ENCODE measurements around the gene DAPP1.
"Not testable (repeated sequence)": the region's sequence is repeated elsewhere in the genome, so short reads cannot be mapped to it uniquely, and the experiment has no call there.

Gene DAPP1

DNA sequence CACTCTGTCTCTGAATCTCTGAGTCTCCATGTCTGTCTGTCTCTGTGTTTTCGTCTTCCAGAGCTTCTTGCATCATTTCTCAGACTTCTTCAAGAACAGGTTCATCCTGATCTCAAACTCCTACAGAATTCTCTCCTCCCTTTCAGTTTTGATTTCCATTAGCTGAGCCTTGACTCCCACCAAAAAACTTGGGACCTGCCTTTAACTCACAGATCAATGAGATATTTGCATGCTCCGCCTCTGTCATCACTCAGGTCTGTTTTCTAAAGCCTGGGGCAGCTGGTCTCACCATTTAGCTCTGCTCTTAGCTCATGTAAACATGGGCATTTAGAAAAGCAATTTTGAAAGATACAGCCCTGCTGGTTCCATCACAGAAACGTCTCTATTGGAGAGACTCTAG is 8.6 kb downstream of the DAPP1 start:
- DNase-seq: no peak

- no peak for DNase-seq
Observed at GRCh38 chr4:99826016-99826415, 9.4 kb downstream of the DAPP1 start.

DNA sequence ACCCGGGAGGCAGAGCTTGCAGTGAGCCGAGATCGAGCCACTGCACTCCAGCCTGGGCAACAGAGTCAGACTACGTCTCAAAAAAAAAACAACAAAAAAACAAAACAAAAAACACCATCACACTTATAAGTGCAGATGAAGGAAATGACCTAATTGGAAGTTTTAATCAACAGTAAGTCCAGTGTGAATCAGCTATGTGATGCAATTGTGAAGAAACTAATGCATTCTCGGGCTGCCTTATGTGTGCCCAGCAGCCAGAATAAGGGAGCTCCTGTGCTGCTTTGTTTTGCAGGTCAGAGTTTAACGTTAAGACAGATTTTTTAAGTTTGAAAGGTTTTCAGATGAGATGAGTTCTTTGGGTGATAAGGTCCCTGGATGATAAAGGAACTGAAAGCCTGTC is 10.8 kb downstream of the DAPP1 start:
- DNase-seq: no peak

DNA sequence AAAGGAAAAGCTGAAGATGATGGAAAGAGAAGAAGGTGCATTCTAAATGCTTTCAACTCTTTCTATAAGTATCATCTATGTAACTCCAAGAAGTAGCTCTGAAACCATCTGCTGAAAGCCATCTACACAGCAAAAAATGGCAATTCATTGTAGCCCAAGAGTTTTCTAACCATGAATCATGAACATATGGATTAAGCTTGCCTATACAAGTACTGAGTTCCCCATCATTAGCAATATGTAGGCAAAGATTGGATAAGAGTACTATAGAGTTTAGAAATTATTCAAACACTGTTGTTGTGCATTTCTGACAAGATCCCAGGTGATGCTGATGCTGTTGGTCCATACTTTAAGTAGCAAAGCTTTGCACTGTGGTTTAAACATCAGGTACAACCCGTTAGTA is 11.2 kb downstream of the DAPP1 start:
- DNase-seq: no peak

DNA sequence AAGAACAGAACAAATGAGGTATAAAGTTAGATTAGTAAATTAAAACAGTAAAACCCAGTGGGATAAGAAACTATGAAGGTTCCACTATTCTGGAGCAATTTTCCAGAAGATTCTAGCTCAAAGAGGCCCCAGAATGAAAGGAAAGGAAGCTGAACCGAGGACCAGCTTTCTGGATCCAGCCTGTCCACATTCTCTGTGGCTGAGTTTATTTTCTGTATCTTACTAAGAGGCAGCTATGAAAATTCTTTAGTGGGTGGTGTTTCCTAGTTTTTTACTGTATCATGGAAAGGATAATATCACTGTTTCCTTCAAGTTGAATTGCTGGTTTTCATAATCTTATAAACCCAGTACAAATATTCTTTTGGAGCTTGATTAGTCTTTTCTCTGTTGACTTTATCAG is 11.8 kb downstream of the DAPP1 start:
- no peak for DNase-seq

DNA sequence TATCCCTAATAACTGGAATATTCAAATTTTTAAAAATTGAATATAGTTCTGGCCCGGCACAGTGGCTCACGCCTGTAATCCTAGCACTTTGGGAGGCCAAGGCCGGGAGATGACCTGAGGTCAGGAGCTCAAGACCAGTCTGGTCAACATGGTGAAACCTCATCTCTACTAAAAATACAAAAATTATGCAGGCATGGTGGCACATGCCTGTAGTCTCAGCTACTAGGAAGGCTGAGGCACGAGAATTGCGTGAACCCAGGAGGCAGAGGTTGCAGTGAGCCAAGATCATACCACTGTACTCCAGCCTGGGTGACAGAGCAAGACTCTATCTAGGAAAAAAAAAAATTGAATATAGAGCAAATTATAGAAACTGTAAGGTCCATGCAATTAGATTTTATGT is 13.4 kb downstream of the DAPP1 start:
- DNase-seq: not testable (repeated sequence)

DNA sequence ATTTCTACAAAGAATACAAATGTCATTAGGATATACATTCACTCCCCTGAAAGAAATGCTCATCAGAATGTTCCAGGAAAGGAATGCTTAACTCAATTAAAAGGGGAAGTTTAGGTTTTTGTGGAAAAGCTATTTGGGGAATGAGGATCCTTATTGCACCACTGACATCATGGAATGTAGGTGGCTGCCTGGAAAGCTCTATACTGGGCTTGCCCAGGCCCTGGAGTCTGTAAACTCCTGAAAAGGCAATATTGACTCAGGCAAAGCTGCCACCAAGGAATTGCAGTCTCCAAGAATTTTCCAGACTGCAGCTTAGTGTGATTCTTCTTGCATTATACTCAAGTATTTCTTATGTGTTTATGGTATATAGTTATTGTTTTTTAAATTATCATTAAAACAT is 15.7 kb downstream of the DAPP1 start:
- no peak for DNase-seq

DNA sequence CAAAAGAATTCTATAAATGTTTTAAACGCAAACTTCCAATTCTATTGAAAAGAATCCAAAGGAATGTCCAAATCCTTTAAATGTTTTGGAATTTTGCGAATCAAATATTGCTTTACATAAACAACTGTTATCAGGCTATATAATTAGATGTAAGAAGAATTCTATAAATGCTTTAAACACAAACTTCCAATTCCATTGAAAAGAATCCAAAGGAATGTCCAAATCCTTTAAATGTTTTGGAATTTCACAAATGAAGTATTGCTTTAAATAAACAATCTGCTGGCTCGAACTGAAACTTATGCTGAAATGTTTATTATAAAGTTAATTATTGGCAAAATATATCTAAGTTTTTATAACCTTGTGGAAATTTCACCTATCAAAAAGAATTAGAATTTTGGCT is 16.1 kb downstream of the DAPP1 start:
- DNase-seq: no peak

DNA sequence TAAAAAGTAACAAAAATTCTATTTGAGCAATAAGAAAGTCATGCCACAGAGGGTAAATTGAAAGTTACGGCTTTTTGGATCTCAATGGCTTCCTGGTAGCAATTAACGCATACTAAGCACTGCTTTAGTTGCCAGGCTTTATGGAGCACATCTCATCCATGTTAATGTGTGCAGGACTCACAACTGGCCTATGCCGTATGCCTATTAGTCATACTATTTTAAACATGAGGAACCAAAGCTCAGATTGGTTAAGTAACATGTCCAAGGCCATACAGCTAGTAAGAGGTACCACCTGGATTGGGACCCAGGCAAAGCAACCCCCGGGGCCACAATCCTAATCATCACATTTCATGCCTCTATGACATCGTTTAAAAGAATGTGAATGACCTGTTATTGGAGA is 17.1 kb downstream of the DAPP1 start:
- DNase-seq: no peak

DNA sequence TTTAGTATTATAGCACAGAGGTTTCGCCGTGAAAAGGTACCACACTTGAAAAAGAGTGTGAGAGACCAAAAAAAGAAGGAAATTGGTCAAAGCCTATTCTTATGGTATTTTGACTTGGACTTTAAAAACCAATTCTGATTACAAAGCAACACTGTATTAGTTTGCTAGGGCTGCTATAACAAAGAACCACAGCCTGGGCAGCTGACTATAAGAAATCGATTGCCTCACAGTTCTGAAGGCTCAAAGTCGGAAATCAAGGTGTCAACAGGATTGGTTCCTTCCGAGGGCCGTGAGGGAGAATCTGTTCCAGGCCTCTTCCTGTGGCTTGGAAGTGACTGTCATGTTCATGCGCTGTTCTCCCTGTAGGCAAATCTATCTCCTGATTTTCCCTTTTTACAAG is 17.9 kb downstream of the DAPP1 start:
- DNase-seq: no peak

- DNase-seq: no peak
Observed at GRCh38 chr4:99835942-99836341, 19.3 kb downstream of the DAPP1 start.

DNA sequence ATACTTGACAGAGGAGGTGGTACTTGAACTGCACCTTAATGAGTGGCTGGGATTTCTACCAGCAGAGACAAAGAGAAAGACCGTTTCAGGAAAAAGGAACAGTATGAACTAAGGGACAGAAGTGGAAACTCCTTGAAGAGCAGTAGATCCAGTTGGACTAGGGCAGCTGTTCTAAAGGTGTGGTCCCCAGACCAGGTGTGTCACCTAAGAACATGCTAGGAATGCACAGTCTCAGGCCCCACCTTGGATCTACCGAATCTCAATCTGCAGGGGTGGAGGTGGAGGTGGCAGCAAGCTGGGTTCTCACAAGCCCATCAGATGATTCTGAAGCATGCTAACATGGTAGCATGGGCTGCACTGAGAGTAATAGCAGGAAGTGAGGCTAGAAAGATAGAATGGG is 22.3 kb downstream of the DAPP1 start:
- DNase-seq: no peak

DNA sequence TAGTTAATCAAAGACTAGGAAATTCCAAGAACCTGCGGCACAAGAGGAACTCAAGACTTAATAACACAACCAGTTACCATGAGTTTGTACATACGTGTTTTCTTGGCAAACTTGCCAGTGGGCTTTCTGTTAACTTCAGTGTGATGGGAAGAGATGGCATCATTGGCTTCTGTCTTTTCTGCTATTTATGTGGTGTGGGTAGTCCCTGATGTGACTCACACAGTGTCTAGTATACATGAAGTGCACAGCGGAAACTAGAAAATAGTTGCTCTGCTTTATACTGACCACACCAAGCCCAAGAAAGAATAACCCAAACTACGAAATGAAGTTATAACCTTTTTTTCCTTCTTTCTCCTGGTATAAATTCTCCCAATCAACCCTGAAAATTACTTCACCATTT is 24.5 kb downstream of the DAPP1 start:
- DNase-seq: no peak

DNA sequence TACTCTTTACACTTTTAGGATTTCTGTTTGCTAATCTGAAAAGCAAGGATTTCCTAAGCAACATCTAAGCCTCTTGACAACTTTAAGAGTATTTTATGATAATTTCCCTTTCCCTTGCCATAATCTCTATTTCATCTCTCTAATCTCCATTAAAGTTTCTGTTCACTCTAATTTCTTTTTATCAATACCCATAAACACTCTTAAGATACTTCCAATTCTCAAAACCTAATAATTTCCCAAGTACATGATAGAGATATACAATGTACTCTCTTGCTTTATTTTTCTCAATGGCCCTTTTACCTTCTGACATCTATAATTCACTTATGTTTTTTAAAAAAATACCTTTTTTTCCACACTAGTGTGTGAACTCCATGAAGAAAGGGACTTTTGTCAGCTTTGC is 26.8 kb downstream of the DAPP1 start:
- no peak for DNase-seq

DNA sequence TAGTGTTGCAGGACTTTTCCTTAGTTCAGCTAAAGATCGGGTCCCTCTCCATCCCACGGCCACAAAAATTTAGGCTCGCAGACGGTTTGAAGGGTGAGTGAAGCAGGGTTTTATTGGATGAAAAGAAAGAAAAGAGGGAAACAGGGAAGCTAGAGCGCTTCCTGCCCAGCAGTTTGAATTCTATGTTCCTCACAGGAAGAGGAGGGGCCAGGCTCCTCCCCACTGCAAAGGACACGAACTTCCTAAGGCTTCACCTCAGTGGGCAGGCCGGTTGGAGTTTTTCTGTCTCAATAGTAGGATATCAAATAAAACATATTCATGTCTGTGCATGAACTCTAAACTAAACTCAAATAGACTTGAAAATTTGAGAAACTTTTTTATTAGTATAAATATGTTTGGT is 27.4 kb downstream of the DAPP1 start:
- no peak for DNase-seq

DNA sequence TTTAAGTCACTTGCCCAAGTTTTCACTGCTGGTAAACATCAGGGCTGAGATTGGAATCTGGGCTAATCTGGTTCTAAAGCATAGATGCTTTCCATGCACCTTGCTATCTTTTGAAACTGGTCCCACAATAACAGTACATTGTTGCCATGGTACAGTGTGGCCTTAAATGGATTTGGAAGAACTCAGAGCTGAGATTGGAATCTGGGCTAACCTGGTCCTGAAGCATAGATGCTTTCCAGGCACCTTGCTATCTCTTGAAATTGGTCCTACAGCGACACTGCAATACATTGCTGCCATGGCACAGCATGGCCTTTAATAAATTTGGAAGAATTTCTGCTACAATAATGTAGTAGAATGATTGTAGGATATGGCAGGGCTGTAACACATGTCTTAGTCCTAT is 28.6 kb downstream of the DAPP1 start:
- DNase-seq: no peak

DNA sequence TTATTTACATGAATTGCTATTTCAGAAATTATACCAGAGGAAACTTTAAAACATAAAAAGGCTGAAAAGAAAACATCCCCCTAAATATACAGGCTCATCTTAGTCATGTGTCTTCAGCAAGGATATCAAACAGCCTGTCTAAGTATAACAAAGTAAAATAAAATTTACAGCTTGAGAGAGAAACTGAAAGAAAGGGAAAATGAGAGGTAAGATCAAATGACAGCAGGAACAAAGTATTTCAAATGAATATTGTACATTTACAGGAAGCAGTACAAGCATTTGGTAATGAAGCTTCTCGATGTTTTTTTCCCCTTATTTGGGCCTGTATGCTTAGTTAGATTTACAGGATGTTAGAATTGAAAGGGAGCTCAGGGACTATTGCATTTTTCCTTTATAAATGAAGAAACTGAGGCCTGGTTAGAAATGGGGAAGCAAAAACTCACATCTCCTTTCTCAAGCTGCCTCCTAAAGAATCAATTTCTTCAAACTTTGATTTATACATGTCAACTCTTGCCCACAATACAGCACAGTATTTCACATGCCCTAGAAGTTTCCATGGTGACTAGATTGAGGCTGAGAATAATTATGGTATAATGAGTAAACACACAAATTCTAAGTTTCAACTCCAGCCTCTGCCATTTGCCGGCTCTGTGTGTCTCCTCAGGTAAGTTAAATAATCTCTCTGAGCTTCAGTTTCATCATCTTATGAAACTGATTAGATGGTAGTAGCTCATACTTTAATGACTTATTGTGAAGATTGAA is 29.3 kb downstream of the DAPP1 start:
- DNase-seq: peak; percentile 57

DNA sequence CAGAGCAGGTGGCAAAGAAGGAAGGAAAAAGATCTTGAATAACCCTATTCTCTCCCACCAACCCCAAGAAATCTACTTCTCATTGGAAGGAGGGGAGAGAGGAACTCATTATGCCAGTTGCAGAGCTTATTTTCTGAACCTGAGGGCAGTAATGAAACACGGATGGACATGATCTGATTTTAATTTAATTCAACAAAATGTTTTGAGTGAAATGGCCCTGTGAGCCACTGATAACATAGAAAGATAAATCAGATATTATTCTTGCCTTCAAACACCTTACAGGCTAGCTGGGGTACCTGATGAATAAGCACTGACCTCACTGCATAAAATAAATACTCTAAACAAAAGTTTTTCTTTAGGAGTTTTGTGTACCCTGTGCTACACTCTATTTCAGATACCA is 30.3 kb downstream of the DAPP1 start:
- no peak for DNase-seq

DNA sequence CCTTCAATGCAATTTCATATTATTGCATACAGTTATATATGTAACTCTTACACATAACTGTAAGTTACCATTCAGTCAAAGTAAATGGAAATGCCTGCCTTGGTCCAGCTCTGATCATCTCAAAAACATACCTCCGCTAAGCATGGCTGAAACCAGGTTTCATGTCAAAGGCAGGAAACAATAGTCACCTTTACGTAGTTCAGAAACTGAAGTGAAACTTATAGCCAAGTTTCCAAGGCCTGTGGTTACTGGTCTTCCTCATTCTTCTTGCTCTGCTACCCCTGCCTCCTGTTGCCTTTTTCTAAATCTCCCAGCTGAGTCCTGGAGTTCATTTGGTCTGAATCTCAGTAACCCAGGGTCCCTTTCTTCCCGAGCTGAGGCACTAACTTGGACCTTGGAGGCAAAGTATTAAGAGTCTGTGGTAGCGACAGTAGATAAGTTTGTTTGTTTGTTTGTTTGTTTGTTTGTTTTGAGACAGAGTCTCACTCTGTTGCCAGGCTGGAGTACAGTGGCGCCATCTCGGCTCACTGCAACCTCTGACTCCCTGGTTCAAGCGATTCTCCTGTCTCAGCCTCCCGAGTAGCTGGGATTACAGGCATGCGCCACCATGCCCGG is 30.8 kb downstream of the DAPP1 start:
- no peak for DNase-seq

- no peak for DNase-seq
Observed at GRCh38 chr4:99848591-99849001, 32.0 kb downstream of the DAPP1 start.

DNA sequence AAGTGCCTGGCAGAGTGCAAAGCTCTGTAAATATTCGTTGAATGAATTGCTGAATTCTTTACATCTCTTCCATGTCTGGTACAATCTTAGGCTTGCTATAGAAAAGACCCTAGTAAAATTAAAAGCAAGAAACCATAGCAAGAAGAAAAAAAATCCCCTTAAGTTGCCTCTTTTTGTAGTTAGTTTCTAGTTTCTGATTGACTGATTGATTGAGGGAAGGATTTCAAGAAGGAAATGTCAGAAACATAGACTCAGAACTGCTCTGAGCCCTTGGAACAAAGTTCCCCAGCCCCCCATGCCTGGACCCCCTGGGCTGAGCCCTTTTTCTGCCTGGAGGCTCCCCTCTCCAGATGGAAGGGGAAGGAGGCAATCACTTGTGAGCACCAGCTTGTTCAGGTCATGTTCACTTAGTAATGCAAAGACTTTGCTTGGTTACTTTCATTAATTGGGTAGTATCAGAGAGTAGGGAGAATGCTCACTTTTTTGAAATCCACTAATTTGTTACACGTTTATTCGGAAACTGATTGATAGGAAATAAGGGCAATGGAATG is 35.6 kb downstream of the DAPP1 start:
- DNase-seq: no peak

DNA sequence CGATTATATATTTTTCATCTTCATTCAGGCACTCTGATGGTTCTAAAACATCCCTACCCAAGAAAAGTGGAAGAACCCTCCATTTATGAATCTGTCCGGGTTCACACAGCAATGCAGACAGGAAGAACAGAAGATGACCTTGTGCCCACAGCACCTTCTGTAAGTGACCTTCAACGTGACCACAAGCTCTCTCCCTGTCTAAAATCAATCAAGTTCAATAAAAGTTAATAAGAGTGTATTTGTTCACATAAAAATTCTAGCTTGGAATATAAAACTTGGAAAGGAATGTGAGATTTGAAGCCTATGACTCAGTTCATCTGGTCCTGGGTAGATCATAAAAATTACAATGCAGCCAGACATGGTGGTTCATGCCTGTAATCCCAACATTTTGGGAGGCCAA is 36.6 kb downstream of the DAPP1 start:
- DNase-seq: no peak

GRCh38 chr4:99853999-99854398 is 37.4 kb downstream of the DAPP1 start:
- DNase-seq: peak; percentile 17

DNA sequence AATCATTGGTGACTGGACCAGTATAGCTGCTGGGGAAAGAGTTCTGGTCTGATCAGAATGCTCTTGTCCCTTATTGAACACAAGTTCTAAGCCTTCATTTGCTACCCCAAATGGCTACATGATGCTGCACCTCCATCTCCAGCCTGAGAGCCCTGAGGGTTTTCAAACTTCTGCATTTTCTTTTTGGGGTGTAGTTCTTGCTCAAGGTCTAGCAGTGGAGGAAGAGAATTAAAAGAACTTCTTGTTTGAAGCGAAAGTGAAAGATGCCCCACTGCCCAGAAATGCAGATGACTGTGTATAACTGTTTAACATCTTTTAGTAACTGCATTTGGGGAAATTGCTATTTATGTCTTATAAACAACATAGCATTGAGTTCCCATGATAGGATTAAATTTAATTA is 39.1 kb downstream of the DAPP1 start:
- DNase-seq: no peak

GRCh38 chr4:99856166-99856565 is 39.5 kb downstream of the DAPP1 start:
- DNase-seq: no peak

Measured in COR-L47 (cell line).